ENCODE data around the gene ANKH.

DNA sequence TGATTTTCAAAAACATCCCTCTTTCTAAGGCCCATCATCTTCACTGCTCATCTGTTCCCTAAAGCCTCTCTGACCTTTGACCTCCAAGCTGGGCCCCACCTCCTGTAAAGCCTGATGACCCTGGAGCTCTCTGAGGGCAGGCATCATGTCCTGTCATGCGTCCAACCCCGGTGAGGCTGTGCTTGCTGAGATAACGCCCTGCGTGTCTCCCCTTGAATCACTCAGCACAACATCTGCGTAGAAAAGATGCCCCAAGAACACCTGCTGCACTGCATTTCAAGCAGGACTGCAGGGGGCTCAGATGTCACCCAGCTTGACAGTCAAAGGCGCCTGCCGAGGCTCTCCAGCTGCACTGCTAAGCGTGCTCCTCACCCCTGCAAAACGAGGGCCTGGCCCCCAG is 129.1 kb downstream of the ANKH start:
- TF ChIP-seq, protein P1, sequence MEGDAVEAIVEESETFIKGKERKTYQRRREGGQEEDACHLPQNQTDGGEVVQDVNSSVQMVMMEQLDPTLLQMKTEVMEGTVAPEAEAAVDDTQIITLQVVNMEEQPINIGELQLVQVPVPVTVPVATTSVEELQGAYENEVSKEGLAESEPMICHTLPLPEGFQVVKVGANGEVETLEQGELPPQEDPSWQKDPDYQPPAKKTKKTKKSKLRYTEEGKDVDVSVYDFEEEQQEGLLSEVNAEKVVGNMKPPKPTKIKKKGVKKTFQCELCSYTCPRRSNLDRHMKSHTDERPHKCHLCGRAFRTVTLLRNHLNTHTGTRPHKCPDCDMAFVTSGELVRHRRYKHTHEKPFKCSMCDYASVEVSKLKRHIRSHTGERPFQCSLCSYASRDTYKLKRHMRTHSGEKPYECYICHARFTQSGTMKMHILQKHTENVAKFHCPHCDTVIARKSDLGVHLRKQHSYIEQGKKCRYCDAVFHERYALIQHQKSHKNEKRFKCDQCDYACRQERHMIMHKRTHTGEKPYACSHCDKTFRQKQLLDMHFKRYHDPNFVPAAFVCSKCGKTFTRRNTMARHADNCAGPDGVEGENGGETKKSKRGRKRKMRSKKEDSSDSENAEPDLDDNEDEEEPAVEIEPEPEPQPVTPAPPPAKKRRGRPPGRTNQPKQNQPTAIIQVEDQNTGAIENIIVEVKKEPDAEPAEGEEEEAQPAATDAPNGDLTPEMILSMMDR (IDR thresholded peaks at IDR 0.05) = no peak
- TF ChIP-seq POLR2A (IDR thresholded peaks at IDR 0.05; ENCODE audit: low read depth) = no peak
- no peak for TF ChIP-seq POLR2AphosphoS5 (IDR thresholded peaks at IDR 0.05)
